ENCODE data around the gene CLEC14A. TPM values are rescaled to one million over a fixed set of nuclear protein-coding genes. Genes with fewer than 3 reads are reported as not detected.

CLEC14A gene
- total RNA-seq, 1 experiment from 2014 or later: not detected

GRCh38 chr14:38204719-38205115 lies 51.2 kb downstream of the CLEC14A start:
- intact Hi-C loops (cut with micrococcal nuclease; ENCODE audit: unreplicated experiment): loop anchor here (5.0 kb wide), 2 partner anchors 302 to 403 kb away; no protein-coding TSS in a partner anchor
- Histone ChIP-seq H3K9me3 (ENCODE audit: low read depth, low read length, poor library complexity, severe bottlenecking) (peaks cover 7% of the 10 kb centered on the region), H3K4me1 (ENCODE audit: insufficient read depth, low read length, poor library complexity, severe bottlenecking) (peaks cover 4% of the 10 kb centered on the region), H3K27ac (ENCODE audit: low read depth, low read length, poor library complexity, severe bottlenecking) (no peak overlapping the region), H3K4me3 (ENCODE audit: low read depth, low read length, poor library complexity, severe bottlenecking) (no peak overlapping the region), H3K27me3 (replicated peaks; ENCODE audit: insufficient read depth, low read depth, low read length, poor library complexity) (peaks cover 11% of the 10 kb centered on the region), H3K36me3 (ENCODE audit: insufficient read depth, low read length, poor library complexity, severe bottlenecking) (no peaks in the 10 kb centered on the region)
- ChIA-PET POLR2A (ENCODE audit: low non-redundant PET) (no interaction called here), CTCF (interaction anchor here (0.6 kb wide), 1 partner anchor 303 kb away, joined by 4 read pairs; no protein-coding TSS in a partner anchor)
- no peak for TF ChIP-seq EZH2 (IDR thresholded peaks at IDR 0.05; ENCODE audit: borderline replicate concordance, low read depth, low read length, poor library complexity, severe bottlenecking)
- TF ChIP-seq CTCF (conservative IDR thresholded peaks at IDR 0.05; ENCODE audit: low read depth, low read length): no peak
- BruUV-seq (replicated peaks): no TSS peak
- no peak for DNase-seq (ENCODE audit: low spot score)

Other genes starting within 250 kb of the CLEC14A start
- 3.7 and 3.8 TPM in 2 replicates for gene SSTR1, start 48.2 kb downstream of the CLEC14A start, total RNA-seq (2021)